Midbrain (tissue), 1 donor: Measurements from ENCODE around the gene CXCL13.
"Not testable (repeated sequence)": the region's sequence is repeated elsewhere in the genome, so short reads cannot be mapped to it uniquely, and the experiment has no call there.

Experiments used
- DNase-seq: peaks from one replicate; lab custom pipeline; 2025; lab: John Stamatoyannopoulos, UW

Gene CXCL13

GRCh38 chr4:77605210-77605902 lies at the start of gene CXCL13:
Gene CXCL13 (plus strand): TSS chr4:77605820. CDS start chr4:77605866, 46 bp downstream.
- DNase-seq = no peak

- DNase-seq = no peak
These were observed 45.5 kb upstream of the CXCL13 start for GRCh38 chr4:77560170-77560569.

- not testable (repeated sequence) for DNase-seq
These were observed 43.9 kb upstream of the CXCL13 start for GRCh38 chr4:77561720-77562119.

GRCh38 chr4:77564231-77564630 lies 41.4 kb upstream of the CXCL13 start:
- no peak for DNase-seq

GRCh38 chr4:77566148-77566547 lies 39.5 kb upstream of the CXCL13 start:
- DNase-seq = no peak

GRCh38 chr4:77567549-77567948 lies 38.1 kb upstream of the CXCL13 start:
- no peak for DNase-seq

- DNase-seq = not testable (repeated sequence)
These were observed 35.0 kb upstream of the CXCL13 start for GRCh38 chr4:77570508-77571214.

GRCh38 chr4:77576351-77576750 lies 29.3 kb upstream of the CXCL13 start:
- no peak for DNase-seq

- DNase-seq = no peak
These were observed 27.5 kb upstream of the CXCL13 start for GRCh38 chr4:77578145-77578544.

- DNase-seq = no peak
These were observed 26.1 kb upstream of the CXCL13 start for GRCh38 chr4:77579406-77580076.

GRCh38 chr4:77581724-77582123 lies 23.9 kb upstream of the CXCL13 start:
- no peak for DNase-seq

GRCh38 chr4:77582156-77582555 lies 23.5 kb upstream of the CXCL13 start:
- no peak for DNase-seq

- no peak for DNase-seq
These were observed 22.9 kb upstream of the CXCL13 start for GRCh38 chr4:77582711-77583110.

GRCh38 chr4:77586951-77587383 lies 18.7 kb upstream of the CXCL13 start:
- DNase-seq = no peak

- no peak for DNase-seq
These were observed 15.1 kb upstream of the CXCL13 start for GRCh38 chr4:77590482-77590881.

- DNase-seq = no peak
These were observed 14.1 kb upstream of the CXCL13 start for GRCh38 chr4:77591532-77591931.

- DNase-seq = no peak
These were observed 12.5 kb upstream of the CXCL13 start for GRCh38 chr4:77593101-77593500.

GRCh38 chr4:77593993-77594392 lies 11.6 kb upstream of the CXCL13 start:
- no peak for DNase-seq

- no peak for DNase-seq
These were observed 10.2 kb upstream of the CXCL13 start for GRCh38 chr4:77595364-77595973.

GRCh38 chr4:77599378-77599777 lies 6.2 kb upstream of the CXCL13 start:
- no peak for DNase-seq

GRCh38 chr4:77600521-77601451 lies 4.8 kb upstream of the CXCL13 start:
- no peak for DNase-seq
